Coronary artery (tissue), 2 donors: ENCODE results near the gene GRIN2C.
A peak's percentile ranks its signal among the peaks of the same experiment; 100 is the strongest.

Experiments used
- DNase-seq: peaks from one replicate; pipeline ENCODE4 v3.0.0-alpha.2; 2017; ENCODE audit warnings: low spot score
- H3K27ac ChIP-seq, 2 donors: fragments of 200-600 bp; sonication (generic); one replicate each; pipeline ENCODE4 v1.5.1; 2016 to 2019
- H3K4me3 ChIP-seq: fragments of 200-600 bp; sonication (generic); 2 replicates; pipeline ENCODE4 v1.5.1; 2016; ENCODE audit warnings: mild to moderate bottlenecking, moderate library complexity
- TF ChIP-seq, protein P1 (sequence below): fragments of 200-600 bp; sonication (generic); IDR thresholded peaks from one replicate; pipeline ENCODE4 v1.5.1; 2019; ENCODE audit warnings: antibody characterized with exemption

Gene GRIN2C

GRCh38 chr17:74856112-74856511 is 3.6 kb downstream of the GRIN2C start:
- H3K27ac ChIP-seq: no peak overlapping the region
- H3K4me3 ChIP-seq: no peak overlapping the region
- no peak for DNase-seq
- TF ChIP-seq, protein P1, sequence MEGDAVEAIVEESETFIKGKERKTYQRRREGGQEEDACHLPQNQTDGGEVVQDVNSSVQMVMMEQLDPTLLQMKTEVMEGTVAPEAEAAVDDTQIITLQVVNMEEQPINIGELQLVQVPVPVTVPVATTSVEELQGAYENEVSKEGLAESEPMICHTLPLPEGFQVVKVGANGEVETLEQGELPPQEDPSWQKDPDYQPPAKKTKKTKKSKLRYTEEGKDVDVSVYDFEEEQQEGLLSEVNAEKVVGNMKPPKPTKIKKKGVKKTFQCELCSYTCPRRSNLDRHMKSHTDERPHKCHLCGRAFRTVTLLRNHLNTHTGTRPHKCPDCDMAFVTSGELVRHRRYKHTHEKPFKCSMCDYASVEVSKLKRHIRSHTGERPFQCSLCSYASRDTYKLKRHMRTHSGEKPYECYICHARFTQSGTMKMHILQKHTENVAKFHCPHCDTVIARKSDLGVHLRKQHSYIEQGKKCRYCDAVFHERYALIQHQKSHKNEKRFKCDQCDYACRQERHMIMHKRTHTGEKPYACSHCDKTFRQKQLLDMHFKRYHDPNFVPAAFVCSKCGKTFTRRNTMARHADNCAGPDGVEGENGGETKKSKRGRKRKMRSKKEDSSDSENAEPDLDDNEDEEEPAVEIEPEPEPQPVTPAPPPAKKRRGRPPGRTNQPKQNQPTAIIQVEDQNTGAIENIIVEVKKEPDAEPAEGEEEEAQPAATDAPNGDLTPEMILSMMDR: no peak

GRCh38 chr17:74855323-74855722 is 4.4 kb downstream of the GRIN2C start:
- no peak for DNase-seq
- H3K27ac ChIP-seq: no peak overlapping the region

GRCh38 chr17:74854792-74855191 is 4.9 kb downstream of the GRIN2C start:
- no peak overlapping the region for H3K27ac ChIP-seq
- no peak for DNase-seq
- no peak overlapping the region for H3K4me3 ChIP-seq
- TF ChIP-seq, protein P1: no peak

More at GRCh38 chr17:74855323-74855722, 4.4 kb downstream of the GRIN2C start:
- H3K4me3 ChIP-seq: no peak overlapping the region
- TF ChIP-seq, protein P1: no peak

GRCh38 chr17:74853669-74854068 is 6.0 kb downstream of the GRIN2C start:
- Histone ChIP-seq H3K27ac (no peak overlapping the region), H3K4me3 (no peak overlapping the region)
- TF ChIP-seq, protein P1: no peak
- DNase-seq: no peak

DNA sequence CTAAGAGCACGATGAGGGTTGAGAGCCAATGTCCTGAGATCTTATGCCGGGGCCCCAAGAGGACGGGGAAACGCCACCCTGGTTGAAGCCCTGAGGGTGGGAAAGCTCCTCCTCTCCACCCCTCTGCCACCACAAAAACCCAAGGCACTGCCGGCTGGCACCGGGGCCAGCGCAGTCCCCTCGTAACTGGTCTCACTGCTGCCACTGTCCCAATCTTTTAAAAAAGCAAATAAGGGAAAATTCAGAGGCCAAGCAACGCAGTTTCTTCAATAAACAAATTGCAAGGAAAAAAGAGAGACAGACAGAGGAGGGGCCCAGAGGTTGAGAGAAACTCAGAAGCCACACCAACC is 6.7 kb downstream of the GRIN2C start:
- no peak for DNase-seq
- TF ChIP-seq, protein P1: no peak
- Histone ChIP-seq H3K27ac (no peak overlapping the region), H3K4me3 (no peak overlapping the region)

- TF ChIP-seq, protein P1: no peak
- Histone ChIP-seq H3K27ac (no peak overlapping the region), H3K4me3 (peak overlapping the region; percentile 1)
- DNase-seq: no peak
Measured at GRCh38 chr17:74852237-74853047, 7.2 kb downstream of the GRIN2C start.

GRCh38 chr17:74851612-74852236 is 8.0 kb downstream of the GRIN2C start:
- no peak for DNase-seq
- Histone ChIP-seq H3K27ac (no peak overlapping the region), H3K4me3 (no peak overlapping the region)
- TF ChIP-seq, protein P1: no peak
